GM18499 (cell line): ENCODE measurements around the gene OSTN.

Experiments used
- ATAC-seq: cut with Tn5 transposase; IDR thresholded peaks from one replicate; pipeline ENCODE4 v1.9.1; 2021; ENCODE audit warnings: moderate number of reproducible peaks; ENCODE audit not compliant: insufficient read depth, unreplicated experiment

The OSTN gene

GRCh38 chr3:191301782-191302411, 102.9 kb downstream of the OSTN start:
- ATAC-seq = no peak

DNA sequence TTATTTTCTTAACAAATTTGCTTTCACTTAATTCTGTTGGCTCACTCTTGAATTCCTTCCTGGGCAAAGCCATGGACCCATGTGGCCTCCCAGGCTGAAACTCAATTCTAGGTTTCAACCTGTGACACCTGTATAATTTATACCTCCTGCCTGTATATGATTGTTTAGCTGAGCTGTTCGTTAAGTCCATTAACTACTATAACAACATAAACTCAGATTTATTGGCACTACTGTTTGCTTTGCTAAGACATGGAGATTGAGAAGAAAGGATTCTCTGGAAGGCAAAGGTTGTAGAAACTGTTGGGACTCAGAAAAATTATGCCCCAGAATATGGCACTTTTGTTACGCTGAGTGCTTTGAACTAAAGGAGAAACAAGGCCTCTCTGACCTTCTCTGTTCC, 103.4 kb downstream of the OSTN start:
- ATAC-seq = no peak

GRCh38 chr3:191303596-191303995, 104.6 kb downstream of the OSTN start:
- no peak for ATAC-seq

- no peak for ATAC-seq
These were observed 107.4 kb downstream of the OSTN start for GRCh38 chr3:191306428-191306827.

DNA sequence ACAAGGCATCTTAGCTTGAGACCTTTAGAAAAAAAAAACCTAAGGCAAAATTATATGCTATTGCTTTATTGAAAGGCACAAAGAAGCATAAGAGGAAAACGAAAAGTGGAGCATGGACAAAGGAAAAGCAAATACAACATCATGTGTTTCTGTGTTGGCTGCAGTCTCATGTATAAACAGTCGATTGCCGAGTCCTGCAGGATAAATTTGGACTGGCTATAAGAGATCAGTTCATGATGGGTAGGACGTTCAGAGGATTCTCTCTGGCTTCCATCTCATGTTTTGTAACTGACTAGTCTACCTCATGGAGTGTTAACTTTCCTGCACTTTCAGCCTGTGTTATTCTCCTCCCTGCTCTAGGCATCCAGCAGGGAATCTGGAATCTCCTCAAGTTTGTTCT, 108.3 kb downstream of the OSTN start:
- no peak for ATAC-seq

DNA sequence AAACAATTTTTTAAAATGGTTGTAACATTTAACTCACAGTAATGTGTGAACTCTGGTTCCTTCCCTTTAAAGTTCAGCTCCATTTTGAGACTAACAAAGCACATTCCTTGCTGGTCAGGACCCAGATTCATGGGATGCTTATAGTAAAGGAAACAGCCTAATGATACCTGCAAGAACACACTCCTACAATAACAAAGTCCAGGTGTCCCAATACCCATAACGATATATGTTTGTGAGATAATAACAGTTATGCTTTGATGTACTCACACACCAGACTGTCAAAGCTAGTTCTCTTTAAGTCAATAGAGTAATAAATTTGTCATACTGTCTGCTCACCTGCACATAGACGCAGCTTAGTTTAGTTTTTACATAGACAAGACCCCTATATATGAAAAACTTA, 114.3 kb downstream of the OSTN start:
- ATAC-seq = no peak

DNA sequence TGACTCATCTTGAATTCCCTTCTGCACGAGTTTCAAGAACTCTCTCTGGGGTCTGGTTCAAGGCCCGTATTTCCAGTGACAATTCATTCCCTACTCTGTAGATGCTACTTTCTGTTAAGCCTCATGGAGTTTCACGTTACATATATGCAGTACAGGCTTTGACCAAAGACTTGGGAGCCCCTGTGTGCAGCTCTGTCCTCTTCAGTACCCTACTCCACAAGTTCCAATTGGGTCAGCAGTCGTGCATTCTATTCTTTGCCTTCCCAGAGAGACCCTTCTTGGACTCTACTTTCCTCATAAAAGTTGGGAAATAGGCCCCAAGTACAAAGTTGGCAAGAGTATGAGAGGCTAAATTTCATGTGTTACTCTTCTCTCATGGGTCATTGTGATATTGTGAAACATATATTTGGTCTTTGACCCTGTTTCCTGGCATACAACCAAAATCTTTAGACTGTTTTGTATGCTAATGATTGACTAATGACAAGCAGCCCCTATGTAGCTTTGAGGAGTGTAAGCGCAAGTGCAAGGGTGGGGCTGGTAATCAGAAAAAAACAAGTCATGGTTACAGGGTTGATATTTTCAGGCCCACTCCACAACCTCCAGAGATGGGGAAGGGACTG, 115.2 kb downstream of the OSTN start:
- ATAC-seq = no peak
